SK-N-SH treated with all-trans-retinoic acid at 6 μM for 48 hours (cell line): ENCODE measurements around the gene TPRG1L.

Experiments used
- ESRRG ChIP-seq: fragments of 250-450 bp; sonication (Bioruptor Pico); IDR thresholded peaks from 2 replicates; pipeline ENCODE4 v1.6.1; 2021; ENCODE audit warnings: mild to moderate bottlenecking
- PPARA ChIP-seq: fragments of 250-450 bp; sonication (Bioruptor Pico); IDR thresholded peaks from 2 replicates; pipeline ENCODE4 v1.5.0; 2020; ENCODE audit warnings: mild to moderate bottlenecking, borderline replicate concordance
- TOX ChIP-seq: fragments of 250-450 bp; sonication (Bioruptor Pico); IDR thresholded peaks from 2 replicates; pipeline ENCODE4 v1.8.0; 2021; ENCODE audit warnings: mild to moderate bottlenecking, moderate library complexity, borderline replicate concordance
- ZFP3 ChIP-seq: fragments of 250-450 bp; sonication (Bioruptor Pico); IDR thresholded peaks from 2 replicates; pipeline ENCODE4 v1.5.0; 2020; ENCODE audit warnings: mild to moderate bottlenecking, moderate library complexity

- TF ChIP-seq TOX (CRISPR knock-in tag) (no peak), ZFP3 (CRISPR knock-in tag) (no peak), PPARA (CRISPR knock-in tag) (no peak), ESRRG (CRISPR knock-in tag) (no peak)
These were observed 47.5 kb upstream of the TPRG1L start for GRCh38 chr1:3577300-3577699.
